ENCODE data around the gene B4GALT3. TPM values are rescaled to one million over a fixed set of nuclear protein-coding genes. Genes with fewer than 3 reads are reported as not detected.

B4GALT3 gene
- total RNA-seq, 1 donor from 2014 or later, result 57.6 TPM

DNA sequence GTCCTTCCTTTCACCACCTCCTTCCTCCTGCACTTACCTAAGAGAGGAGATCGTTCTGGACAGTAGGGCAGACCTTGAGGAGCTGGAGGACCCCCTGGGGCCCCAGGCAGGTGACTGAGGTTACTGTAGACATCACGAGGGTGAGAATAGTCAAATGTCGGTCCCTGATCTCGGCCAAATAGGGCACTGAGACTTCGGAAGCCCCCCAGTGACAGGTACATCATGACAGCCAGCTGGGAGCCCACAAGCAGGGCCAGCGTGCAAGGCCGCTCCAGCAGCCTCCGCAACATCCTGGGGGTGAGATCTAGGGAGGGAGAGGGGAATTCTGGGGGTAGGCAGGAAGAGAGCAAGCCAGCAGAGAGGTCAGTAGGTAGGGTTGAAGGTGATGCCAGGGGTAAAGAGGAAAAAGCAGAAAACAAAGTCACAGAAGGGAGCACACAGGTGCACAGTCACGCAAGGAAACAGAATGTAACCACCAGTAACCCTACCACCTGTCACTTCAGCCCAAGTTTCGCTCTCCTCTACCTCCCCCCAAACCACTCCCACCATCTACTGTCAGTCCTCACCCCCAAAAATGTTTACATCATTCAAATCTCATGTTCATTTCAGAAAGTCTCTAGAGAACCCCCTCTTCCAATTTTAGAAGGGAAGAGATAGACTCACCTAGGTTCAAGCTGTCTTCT, 1.4 kb downstream of the B4GALT3 start:
- peak overlapping the region; percentile 97 for H3K27ac Mint-ChIP-seq
- peak overlapping the region; percentile 99 for H3K4me3 Mint-ChIP-seq (ENCODE audit: low read depth)
- H3K4me1 Mint-ChIP-seq (ENCODE audit: low read depth), result peaks cover 40% of the 10 kb centered on the region
- no peak for DNase-seq (ENCODE audit: low spot score)
- H3K27me3 Mint-ChIP-seq (ENCODE audit: low read depth), result no peaks in the 10 kb centered on the region
- no peaks in the 10 kb centered on the region for H3K9me3 Mint-ChIP-seq
- intact Hi-C loops (cut with micrococcal nuclease), result loop anchor here (2.0 kb wide), 1 partner anchor 43 kb away; the partner anchor contains the start of gene DEDD
- peaks cover 58% of the 10 kb centered on the region for H3K36me3 Mint-ChIP-seq (ENCODE audit: low read depth)

DNA sequence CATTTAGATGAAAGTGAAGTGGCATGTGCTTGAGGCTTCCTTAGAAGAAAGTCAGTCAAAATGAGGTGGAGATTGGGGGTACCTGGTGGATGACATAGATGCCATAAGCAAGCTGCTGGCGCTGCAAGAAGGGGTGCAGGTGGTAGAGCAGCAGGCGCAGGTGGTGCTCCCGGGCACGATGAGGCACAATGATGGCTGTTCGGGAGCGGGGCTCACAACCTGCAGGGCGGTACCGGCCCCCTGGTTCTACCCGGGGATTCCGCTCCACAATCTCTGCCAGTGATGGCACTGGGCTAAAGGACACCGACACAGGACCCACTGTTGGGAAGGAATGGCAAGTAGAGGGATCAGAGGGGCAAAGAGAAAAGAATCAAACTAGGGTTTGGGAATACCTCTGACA, 2.4 kb downstream of the B4GALT3 start:
- no peak overlapping the region for H3K27ac Mint-ChIP-seq
- H3K36me3 Mint-ChIP-seq (ENCODE audit: low read depth), result peaks cover 64% of the 10 kb centered on the region
- intact Hi-C loops (cut with micrococcal nuclease), result no loop called here
- peak overlapping the region; percentile 19 for H3K4me3 Mint-ChIP-seq (ENCODE audit: low read depth)
- no peaks in the 10 kb centered on the region for H3K27me3 Mint-ChIP-seq (ENCODE audit: low read depth)
- H3K4me1 Mint-ChIP-seq (ENCODE audit: low read depth), result peaks cover 32% of the 10 kb centered on the region
- DNase-seq (ENCODE audit: low spot score), result no peak
- H3K9me3 Mint-ChIP-seq, result no peaks in the 10 kb centered on the region

GRCh38 chr1:161173711-161174110, 3.6 kb downstream of the B4GALT3 start:
- H3K36me3 Mint-ChIP-seq (ENCODE audit: low read depth), result peaks cover 71% of the 10 kb centered on the region
- H3K27ac Mint-ChIP-seq, result no peak overlapping the region
- no peaks in the 10 kb centered on the region for H3K27me3 Mint-ChIP-seq (ENCODE audit: low read depth)
- H3K9me3 Mint-ChIP-seq, result no peaks in the 10 kb centered on the region
- intact Hi-C loops (cut with micrococcal nuclease), result no loop called here
- no peak for DNase-seq (ENCODE audit: low spot score)
- peaks cover 32% of the 10 kb centered on the region for H3K4me1 Mint-ChIP-seq (ENCODE audit: low read depth)
- no peak overlapping the region for H3K4me3 Mint-ChIP-seq (ENCODE audit: low read depth)

- Mint-ChIP-seq H3K4me3 (ENCODE audit: low read depth) (no peak overlapping the region), H3K9me3 (no peaks in the 10 kb centered on the region), H3K4me1 (ENCODE audit: low read depth) (peaks cover 32% of the 10 kb centered on the region), H3K27me3 (ENCODE audit: low read depth) (no peaks in the 10 kb centered on the region), H3K36me3 (ENCODE audit: low read depth) (peaks cover 77% of the 10 kb centered on the region), H3K27ac (no peak overlapping the region)
- intact Hi-C loops (cut with micrococcal nuclease), result no loop called here
- no peak for DNase-seq (ENCODE audit: low spot score)
Measured at GRCh38 chr1:161172776-161173376, 4.4 kb downstream of the B4GALT3 start.

- H3K9me3 Mint-ChIP-seq, result no peaks in the 10 kb centered on the region
- no peaks in the 10 kb centered on the region for H3K27me3 Mint-ChIP-seq (ENCODE audit: low read depth)
- intact Hi-C loops (cut with micrococcal nuclease), result no loop called here
- peaks cover 77% of the 10 kb centered on the region for H3K36me3 Mint-ChIP-seq (ENCODE audit: low read depth)
- no peak overlapping the region for H3K27ac Mint-ChIP-seq
- DNase-seq (ENCODE audit: low spot score), result no peak
- no peak overlapping the region for H3K4me3 Mint-ChIP-seq (ENCODE audit: low read depth)
- peaks cover 28% of the 10 kb centered on the region for H3K4me1 Mint-ChIP-seq (ENCODE audit: low read depth)
Measured at GRCh38 chr1:161172349-161172748, 5.0 kb downstream of the B4GALT3 start.

- DNase-seq (ENCODE audit: low spot score), result no peak
- Mint-ChIP-seq H3K4me3 (ENCODE audit: low read depth) (no peak overlapping the region), H3K36me3 (ENCODE audit: low read depth) (peaks cover 75% of the 10 kb centered on the region), H3K9me3 (no peaks in the 10 kb centered on the region), H3K27me3 (ENCODE audit: low read depth) (no peaks in the 10 kb centered on the region), H3K4me1 (ENCODE audit: low read depth) (peaks cover 34% of the 10 kb centered on the region), H3K27ac (no peak overlapping the region)
- intact Hi-C loops (cut with micrococcal nuclease), result no loop called here
Measured at GRCh38 chr1:161171696-161172095, 5.6 kb downstream of the B4GALT3 start.

- intact Hi-C loops (cut with micrococcal nuclease), result no loop called here
- no peak overlapping the region for H3K27ac Mint-ChIP-seq
- peaks cover 31% of the 10 kb centered on the region for H3K4me1 Mint-ChIP-seq (ENCODE audit: low read depth)
Measured at GRCh38 chr1:161171191-161171590, 6.1 kb downstream of the B4GALT3 start.

GRCh38 chr1:161168906-161169305, 8.4 kb downstream of the B4GALT3 start:
- Mint-ChIP-seq H3K9me3 (no peaks in the 10 kb centered on the region), H3K27ac (no peak overlapping the region), H3K36me3 (ENCODE audit: low read depth) (peaks cover 61% of the 10 kb centered on the region), H3K4me3 (ENCODE audit: low read depth) (peak overlapping the region; percentile 66), H3K27me3 (ENCODE audit: low read depth) (no peaks in the 10 kb centered on the region), H3K4me1 (ENCODE audit: low read depth) (peaks cover 29% of the 10 kb centered on the region)
- intact Hi-C loops (cut with micrococcal nuclease), result loop anchor here (5.0 kb wide), 2 partner anchors 33 to 52 kb away; partner anchors contain the start of genes NDUFS2, NIT1 and PFDN2
- no peak for DNase-seq (ENCODE audit: low spot score)

More at GRCh38 chr1:161171191-161171590, 6.1 kb downstream of the B4GALT3 start:
- H3K27me3 Mint-ChIP-seq (ENCODE audit: low read depth), result no peaks in the 10 kb centered on the region
- no peak for DNase-seq (ENCODE audit: low spot score)
- H3K4me3 Mint-ChIP-seq (ENCODE audit: low read depth), result no peak overlapping the region
- peaks cover 70% of the 10 kb centered on the region for H3K36me3 Mint-ChIP-seq (ENCODE audit: low read depth)
- H3K9me3 Mint-ChIP-seq, result no peaks in the 10 kb centered on the region

DNA sequence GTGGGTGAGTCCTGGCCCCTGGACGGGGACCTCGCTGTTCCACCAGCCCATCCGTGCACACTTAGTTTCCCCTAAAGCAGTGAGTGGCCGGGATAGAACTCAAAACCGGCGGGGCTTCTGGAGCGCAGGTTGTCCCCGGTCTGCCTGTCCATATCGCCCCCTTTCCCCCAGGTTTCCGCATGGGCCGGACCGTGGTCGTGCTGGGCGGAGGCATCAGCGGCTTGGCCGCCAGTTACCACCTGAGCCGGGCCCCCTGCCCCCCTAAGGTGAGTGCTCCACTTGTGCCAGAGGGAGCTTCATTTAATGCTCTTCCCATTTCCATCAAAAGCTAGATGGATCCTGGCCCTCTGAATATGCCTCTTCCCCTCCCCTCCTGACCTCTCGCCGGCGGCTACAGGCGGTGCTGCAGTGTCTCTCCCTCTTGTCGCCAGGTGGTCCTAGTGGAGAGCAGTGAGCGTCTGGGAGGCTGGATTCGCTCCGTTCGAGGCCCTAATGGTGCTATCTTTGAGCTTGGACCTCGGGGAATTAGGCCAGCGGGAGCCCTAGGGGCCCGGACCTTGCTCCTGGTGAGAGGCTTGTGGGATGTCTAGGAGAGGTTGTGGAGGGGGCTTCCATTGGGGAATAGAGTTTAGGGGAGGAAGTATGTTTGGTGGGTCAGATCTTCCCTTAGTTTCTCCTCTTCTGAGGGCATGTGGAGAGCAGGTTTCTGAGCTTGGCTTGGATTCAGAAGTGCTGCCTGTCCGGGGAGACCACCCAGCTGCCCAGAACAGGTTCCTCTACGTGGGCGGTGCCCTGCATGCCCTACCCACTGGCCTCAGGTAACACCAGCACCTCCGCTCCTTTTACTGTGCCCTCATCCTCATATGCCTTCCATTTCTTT, 10.4 kb downstream of the B4GALT3 start:
- Mint-ChIP-seq H3K9me3 (no peaks in the 10 kb centered on the region), H3K36me3 (ENCODE audit: low read depth) (peaks cover 61% of the 10 kb centered on the region), H3K27ac (peak overlapping the region; percentile 96), H3K27me3 (ENCODE audit: low read depth) (no peaks in the 10 kb centered on the region), H3K4me1 (ENCODE audit: low read depth) (peaks cover 29% of the 10 kb centered on the region), H3K4me3 (ENCODE audit: low read depth) (peak overlapping the region; percentile 92)
- no peak for DNase-seq (ENCODE audit: low spot score)
- intact Hi-C loops (cut with micrococcal nuclease), result loop anchor here (1.0 to 5.0 kb wide), 4 partner anchors 10 to 50 kb away; partner anchors contain the start of genes B4GALT3, DEDD, NDUFS2 and NIT1

DNA sequence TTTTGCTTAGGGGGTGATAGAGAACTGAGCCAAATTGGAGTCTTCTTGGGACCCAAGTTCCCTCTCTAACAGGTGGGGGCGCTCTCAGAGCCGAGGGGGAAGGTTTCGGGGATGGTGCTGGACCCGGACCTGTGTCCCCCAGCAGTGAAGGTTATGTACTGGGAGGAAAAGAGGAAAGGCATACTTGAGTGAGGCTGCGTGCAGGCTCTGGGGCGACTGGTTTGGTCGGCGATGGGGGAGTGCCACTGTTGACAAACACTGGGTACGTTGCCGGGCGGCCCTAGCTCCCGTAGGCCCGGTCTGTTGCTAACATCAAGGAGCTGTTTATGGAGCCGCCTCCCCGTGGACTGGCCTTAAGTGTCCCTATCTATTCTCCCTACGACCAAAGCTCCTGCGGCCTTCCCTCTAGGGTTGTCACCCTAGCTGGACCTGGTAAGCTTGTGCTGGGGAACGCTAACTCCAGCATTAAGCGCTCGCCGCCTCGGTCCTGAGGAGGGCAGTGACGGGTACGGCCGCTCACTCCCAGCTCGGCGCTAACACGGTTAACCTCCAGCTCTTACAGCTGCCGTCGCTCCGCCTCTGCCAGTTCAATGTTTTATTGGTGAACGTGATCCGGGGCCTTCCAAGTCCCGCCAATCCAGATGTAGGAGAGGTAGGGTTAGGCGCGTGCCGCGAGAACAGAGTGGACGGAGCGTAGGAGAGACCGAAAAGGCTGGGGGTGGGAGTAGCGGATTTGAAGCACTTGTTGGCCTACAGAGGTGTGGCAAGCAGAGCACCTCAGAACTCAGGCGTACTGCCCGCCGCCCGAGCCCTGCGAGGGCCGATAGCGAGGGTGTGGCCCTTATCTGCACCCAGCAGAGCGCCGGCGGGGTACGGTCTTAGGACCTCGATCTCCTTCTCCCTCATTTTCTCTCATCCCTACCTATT, 11.3 kb downstream of the B4GALT3 start, which contains the start of gene PPOX:
Gene PPOX (plus strand): TSS at position 685 of the 927 bp plus-strand sequence. CDS start 422 bp downstream, outside the sequence.
- no peaks in the 10 kb centered on the region for H3K9me3 Mint-ChIP-seq
- peaks cover 36% of the 10 kb centered on the region for H3K4me1 Mint-ChIP-seq (ENCODE audit: low read depth)
- H3K36me3 Mint-ChIP-seq (ENCODE audit: low read depth), result peaks cover 61% of the 10 kb centered on the region
- H3K4me3 Mint-ChIP-seq (ENCODE audit: low read depth), result peak within 1 kb of the TSS; percentile 92
- peak; percentile 95 for DNase-seq (ENCODE audit: low spot score)
- intact Hi-C loops (cut with micrococcal nuclease), result loop anchor here (1.0 to 5.0 kb wide), 4 partner anchors 11 to 49 kb away; partner anchors contain the start of genes B4GALT3, DEDD, NDUFS2 and NIT1
- H3K27me3 Mint-ChIP-seq (ENCODE audit: low read depth), result no peaks in the 10 kb centered on the region
- H3K27ac Mint-ChIP-seq, result peak within 1 kb of the TSS; percentile 96

- Mint-ChIP-seq H3K4me1 (ENCODE audit: low read depth) (peaks cover 41% of the 10 kb centered on the region), H3K27me3 (ENCODE audit: low read depth) (no peaks in the 10 kb centered on the region), H3K36me3 (ENCODE audit: low read depth) (peaks cover 60% of the 10 kb centered on the region), H3K4me3 (ENCODE audit: low read depth) (peak overlapping the region; percentile 92), H3K27ac (peak overlapping the region; percentile 96), H3K9me3 (no peaks in the 10 kb centered on the region)
- intact Hi-C loops (cut with micrococcal nuclease), result loop anchor here (5.0 kb wide), 2 partner anchors 37 to 48 kb away; partner anchors contain the start of genes NDUFS2, NIT1 and PFDN2
- no peak for DNase-seq (ENCODE audit: low spot score)
Measured at GRCh38 chr1:161164901-161165610, 12.3 kb downstream of the B4GALT3 start.
